ENCODE measurements around the gene CDK5RAP2.
"Not testable (repeated sequence)": the region's sequence is repeated elsewhere in the genome, so short reads cannot be mapped to it uniquely, and the experiment has no call there.

The CDK5RAP2 gene

GRCh38 chr9:120464176-120464886 lies 115.6 kb downstream of the CDK5RAP2 start:
- DNase-seq: no peak

GRCh38 chr9:120463765-120464164 lies 116.2 kb downstream of the CDK5RAP2 start:
- DNase-seq: no peak

DNA sequence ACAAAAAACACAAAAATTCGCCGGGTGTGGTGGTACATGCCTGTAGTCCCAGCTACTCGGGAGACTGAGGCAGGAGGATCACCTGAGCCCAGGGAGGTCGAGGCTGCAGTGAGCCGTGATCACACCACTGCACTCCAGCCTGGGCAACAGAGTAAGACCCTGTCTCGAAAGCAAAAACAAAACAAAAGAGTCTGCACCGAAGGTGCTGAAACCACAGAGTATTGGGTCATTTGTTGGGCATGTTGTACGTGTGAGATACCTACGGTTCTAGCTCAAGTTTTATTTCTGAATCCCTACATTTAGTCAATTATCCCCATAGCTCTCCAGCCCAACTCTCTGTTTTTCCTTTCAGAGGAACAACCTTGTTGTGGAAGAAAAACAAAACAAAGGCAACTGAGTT lies 118.3 kb downstream of the CDK5RAP2 start:
- not testable (repeated sequence) for DNase-seq

DNA sequence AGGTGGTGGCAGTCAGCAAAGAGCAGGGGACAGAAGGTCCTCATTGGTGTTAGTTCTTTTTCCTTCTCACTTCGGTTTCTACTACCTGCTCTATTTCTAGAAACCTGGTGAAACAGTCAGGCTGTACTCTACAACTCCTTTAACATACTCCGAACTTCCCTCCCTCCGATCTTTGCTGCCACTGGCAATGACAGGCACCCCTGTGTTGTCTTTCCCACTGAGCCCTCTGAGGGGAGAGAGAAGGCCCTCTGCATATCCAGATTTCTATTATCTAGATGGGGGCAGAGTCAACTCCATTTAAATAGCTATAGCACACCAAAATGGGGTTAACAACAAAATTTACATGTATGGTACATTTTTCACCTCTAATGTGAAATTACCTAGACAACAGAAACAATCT lies 123.7 kb downstream of the CDK5RAP2 start:
- DNase-seq: no peak

DNA sequence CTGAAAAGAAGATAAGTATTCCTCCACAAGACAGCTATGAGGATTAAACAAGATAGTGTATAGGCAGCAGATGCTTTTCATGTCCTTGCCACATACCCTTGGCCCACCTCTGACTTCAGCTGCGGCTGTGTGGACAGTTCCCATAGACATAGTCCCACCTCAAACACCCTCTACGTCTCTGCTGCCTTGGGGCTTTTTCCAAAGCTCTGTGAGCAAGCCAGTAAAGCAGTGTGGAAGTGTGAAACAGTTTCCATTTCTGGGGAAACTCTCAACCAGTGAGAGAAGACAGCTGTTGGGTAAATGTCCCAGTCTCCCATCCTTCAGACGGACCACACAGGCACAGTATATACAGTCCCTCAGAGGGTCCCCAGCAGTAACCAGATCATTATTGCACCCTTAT lies 125.5 kb downstream of the CDK5RAP2 start:
- DNase-seq: no peak

- DNase-seq: no peak
Observed at GRCh38 chr9:120453792-120454191, 126.2 kb downstream of the CDK5RAP2 start.

DNA sequence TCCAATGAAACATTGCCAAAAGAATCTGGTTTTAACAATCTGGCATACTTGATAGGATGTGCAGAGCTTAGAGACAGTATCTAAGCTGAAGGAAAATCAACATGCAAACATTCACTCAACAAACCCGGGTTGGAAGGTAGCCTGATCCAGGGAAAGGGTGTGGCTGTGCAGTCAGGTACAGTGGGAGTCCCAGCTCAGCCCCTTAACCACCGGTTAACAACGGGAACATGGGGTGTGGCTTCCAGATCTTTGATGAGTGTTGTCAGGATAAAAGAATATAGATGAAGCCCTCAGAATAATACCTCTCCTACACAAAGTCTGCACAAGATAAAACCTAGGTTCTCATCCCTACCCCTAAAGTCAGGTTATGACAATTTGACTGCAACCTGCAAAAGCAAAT lies 127.3 kb downstream of the CDK5RAP2 start:
- no peak for DNase-seq

DNA sequence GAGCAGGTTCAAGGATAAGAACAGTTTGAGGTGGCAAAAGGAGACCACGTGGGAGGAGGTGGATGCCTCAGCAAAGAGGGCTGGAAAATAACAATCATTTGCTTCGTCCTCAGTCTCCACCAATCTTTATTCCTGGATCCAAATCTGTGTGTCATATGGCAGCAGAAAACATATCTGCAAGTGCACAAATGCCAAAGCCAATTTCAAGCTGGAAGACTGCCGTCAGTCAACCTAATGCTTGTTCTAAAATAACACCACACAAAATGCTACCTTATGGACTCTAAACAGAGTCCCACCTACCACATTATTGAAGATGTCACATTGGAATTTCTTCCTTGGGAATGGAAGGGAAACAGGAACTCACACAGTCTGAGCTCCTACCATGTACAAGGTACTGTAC lies 129.1 kb downstream of the CDK5RAP2 start:
- no peak for DNase-seq

DNA sequence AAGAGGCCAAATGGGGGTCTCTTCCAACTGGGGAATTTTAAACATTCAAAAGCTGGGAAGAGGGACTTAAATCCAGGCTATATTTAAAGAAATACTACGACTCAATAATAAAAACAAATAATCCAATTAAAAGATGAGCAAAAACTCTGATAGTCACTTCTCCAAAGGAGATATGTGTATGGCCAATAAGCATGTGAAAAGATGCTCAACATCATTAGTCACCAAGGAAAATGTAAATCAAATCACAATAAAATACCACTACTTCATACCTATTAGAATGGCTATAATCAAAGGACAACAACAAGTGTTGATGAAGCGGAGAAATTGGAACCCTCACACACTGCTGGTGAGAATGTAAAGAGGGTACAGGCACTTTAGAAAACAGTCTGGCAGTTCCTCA lies 130.4 kb downstream of the CDK5RAP2 start:
- no peak for DNase-seq

- no peak for DNase-seq
Observed at GRCh38 chr9:120447959-120448500, 131.9 kb downstream of the CDK5RAP2 start.

GRCh38 chr9:120446671-120447070 lies 133.3 kb downstream of the CDK5RAP2 start:
- no peak for DNase-seq

DNA sequence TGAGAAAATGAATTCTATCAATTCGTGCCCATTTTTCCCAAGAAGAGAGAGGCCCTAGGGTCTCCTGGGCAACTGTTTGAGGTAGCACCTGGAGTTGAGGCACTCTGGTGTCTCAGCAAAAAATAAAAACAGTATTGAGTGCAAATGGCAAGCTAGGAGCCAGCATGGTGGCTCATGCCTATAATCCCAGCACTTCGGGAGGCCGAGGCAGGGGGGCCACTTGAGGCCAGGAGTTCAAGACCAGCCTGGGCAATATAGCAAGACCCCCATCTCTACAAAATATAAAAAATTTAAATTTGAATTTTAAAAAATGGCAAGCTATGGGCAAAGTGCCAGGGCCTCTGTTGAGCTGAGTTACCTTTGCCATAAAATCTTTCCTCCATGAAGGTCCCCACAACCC lies 136.0 kb downstream of the CDK5RAP2 start:
- DNase-seq: no peak

DNA sequence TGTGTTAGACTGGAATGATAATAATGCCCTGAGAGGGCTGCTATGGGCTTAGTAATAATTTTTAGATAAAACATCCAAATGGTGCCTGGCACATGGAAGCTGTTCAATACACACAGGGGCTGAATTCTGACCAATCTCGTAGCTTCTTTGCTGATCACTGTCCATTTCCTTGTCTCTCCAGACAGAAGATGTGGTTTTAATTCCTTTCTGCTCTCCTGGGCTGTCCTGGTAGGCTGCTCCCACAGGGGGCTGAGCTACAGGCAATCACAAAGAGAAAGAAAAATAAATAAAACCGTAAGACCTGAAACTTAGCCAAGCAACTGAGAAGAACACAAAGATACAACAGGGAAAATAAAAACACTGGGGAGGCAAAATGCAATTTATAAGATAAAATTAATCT lies 136.5 kb downstream of the CDK5RAP2 start:
- DNase-seq: no peak

GRCh38 chr9:120442308-120442995 lies 137.5 kb downstream of the CDK5RAP2 start:
- DNase-seq: no peak

- no peak for DNase-seq
Observed at GRCh38 chr9:120441426-120442307, 138.3 kb downstream of the CDK5RAP2 start.

DNA sequence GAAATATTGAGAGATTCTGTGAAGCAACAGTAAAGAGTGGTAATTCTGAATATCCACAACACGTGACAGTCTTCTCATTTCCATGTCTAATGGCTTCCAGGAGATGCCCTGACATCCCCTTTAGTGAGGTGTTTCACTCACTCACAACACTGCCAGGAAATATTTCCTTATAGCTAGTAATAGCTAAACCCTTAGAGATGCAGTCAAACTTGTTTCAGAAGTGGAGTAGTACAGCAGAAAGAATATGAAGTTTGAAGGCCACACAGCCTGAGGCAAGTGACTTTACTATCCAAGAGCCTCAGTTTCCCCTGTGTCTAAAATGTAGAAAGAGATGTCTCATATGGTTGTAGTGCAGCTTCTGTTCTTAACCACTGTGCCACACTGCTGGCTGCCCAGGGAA lies 139.2 kb downstream of the CDK5RAP2 start:
- no peak for DNase-seq

- DNase-seq: no peak
Observed at GRCh38 chr9:120439926-120440325, 140.0 kb downstream of the CDK5RAP2 start.

DNA sequence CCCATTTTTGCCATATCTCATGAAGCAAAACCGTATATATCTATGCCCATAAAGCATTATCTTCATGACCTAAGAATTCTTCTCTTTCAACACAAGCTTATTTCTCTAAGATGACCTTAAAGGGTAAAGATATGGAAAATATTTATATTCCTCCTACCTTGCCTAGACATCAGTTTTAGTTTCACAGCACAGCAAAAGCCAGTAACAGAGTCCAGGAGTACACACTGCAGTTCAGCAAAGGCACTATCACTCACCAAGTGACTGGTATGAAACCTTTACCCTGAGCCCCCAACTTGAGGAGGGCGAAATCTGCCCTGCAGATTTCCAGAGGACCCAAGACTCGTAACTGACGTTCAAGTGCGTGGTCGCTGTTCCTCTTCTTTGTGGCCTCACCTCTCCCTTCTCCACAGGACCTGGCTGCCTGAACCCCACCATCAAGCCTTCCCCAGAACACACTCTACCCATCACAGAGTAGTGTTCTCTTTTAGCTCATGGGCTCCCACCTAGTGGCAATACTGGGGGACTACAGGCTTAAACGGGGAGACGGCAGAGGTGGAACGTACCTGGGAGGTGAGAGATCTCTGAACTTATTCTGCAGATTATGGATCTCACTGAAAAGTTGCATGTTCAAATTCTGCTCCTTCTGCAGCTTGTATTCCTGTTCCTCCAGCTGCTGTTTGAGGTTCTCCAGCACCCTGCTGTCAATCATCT lies 141.0 kb downstream of the CDK5RAP2 start:
- DNase-seq: peak; percentile 30

DNA sequence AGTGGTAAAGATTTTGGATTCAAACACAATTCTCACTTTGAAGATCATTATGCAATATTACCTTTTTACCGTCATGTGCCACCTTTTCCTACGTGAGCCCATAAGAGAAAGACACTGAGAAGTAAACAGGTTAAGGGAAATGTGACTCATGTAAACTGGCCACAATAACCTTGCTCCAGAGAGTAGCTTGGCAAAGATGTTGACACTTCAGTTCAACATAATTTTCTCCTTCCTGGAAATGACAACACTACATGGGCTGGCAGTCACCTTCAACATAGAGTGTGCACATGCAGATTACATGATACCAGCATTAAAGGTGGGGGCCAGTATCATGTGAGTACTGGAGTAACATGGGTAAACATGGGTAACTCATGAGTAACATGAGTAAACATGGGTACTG lies 141.9 kb downstream of the CDK5RAP2 start:
- no peak for DNase-seq

DNA sequence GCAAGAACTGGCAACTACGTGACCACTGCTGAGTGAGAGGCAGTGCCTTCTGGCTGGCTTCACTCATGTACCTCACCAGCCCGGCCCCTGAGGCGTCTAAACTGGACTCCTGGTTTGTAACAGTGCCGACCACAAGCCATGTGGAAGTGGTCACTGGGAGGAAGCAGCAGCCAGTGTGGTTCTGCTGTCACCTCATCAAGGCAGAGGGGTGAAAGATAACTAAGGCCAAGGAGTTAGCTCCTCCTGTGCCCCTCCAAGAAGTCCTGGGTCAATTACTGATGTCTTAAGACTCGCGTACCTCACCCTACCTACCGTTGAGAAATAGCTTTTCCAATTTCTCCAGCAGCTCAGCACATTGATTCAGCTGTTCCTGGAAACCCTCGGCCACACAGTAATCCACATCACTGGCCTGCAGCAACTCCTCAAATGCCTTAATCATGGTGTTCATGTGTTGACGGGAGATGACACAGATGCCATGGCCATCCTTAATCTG lies 142.9 kb downstream of the CDK5RAP2 start:
- no peak for DNase-seq

DNA sequence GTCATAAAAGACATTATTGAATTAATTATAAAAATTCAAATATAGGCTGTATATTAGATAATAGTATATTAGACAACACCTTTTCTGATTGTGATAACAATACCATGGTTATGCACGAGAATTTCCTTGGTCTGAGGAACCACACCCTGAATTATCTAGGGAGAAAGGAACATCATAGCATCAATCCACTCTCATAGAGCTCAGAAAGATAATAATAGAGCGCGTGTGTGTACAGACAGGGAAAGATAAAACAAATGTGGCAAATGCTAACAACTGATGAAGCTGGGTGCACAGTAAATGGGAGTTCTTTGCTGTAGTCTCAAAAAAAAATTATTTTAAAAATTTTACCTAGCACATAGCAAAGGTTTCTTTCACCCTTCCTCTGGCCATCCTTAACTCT lies 143.5 kb downstream of the CDK5RAP2 start:
- no peak for DNase-seq

- no peak for DNase-seq
Observed at GRCh38 chr9:120435091-120435490, 144.9 kb downstream of the CDK5RAP2 start.

DNA sequence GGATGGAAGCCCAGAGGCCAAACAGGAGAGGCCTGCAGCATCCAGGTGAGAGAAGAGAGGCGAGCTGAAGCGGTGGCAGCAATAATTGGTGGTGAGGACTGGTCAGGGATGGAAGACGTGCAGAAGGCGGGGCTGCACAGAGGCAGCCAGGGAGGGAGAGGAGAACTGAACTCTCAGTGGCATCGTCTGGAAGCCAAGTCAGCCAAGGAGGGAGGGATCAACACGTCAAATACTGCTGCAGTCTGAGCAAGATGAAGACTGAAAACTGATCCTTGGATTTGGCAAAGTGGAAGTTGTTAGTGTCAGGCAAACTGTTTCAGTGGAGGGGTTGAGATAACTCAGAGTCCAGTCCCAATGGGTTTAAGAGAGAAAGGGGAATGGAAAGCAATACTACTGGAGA lies 145.4 kb downstream of the CDK5RAP2 start:
- no peak for DNase-seq
